CD4-positive, alpha-beta T cell (primary cell): Measurements from ENCODE around the gene BTBD2. TPM values are rescaled to one million over a fixed set of nuclear protein-coding genes. Genes with fewer than 3 reads are reported as not detected.
"Not testable (repeated sequence)": the region's sequence is repeated elsewhere in the genome, so short reads cannot be mapped to it uniquely, and the experiment has no call there.

Source experiments
- ATAC-seq: fragments of 200-7000 bp; cut with Tn5 transposase; one replicate; pipeline ENCODE4 v1.10.0; 2022; ENCODE audit warnings: mild to moderate bottlenecking; ENCODE audit not compliant: poor library complexity
- CTCF ChIA-PET: fragments of 350-600 bp; sonication (Branson Sonifier 250); formaldehyde crosslinking; loops from one replicate; lab custom pipeline; 2021; ENCODE audit warnings: antibody characterized with exemption, inconsistent platforms; lab: Charles Lee
- POLR2A ChIA-PET: fragments of 350-600 bp; sonication (Branson Sonifier 250); formaldehyde crosslinking; loops from one replicate; lab custom pipeline; 2021; ENCODE audit warnings: antibody characterized with exemption, inconsistent platforms; lab: Charles Lee
- DNase-seq, 14 experiments: peaks; one replicate each; pipeline ENCODE4 v3.0.0-alpha.2; 2013 to 2020; ENCODE audit warnings: mixed read lengths in 2 of 14
- H3K27ac ChIP-seq, 2 donors: one replicate each; pipeline versions ENCODE4 v1.5.1 to v1.7.0; 2013; ENCODE audit warnings: low read length in 2 of 2, low read depth in 1 of 2, mild to moderate bottlenecking in 1 of 2
- H3K27me3 ChIP-seq, 2 experiments: 1 replicate in 1 of 2; 2 replicates in 1 of 2; pipeline versions ENCODE4 v1.6.1 to v1.7.0; 2013; ENCODE audit warnings: low read length in 2 of 2, control low read depth in 1 of 2, mild to moderate bottlenecking in 1 of 2, moderate library complexity in 1 of 2; ENCODE audit not compliant: insufficient read depth in 2 of 2, control insufficient read depth in 1 of 2
- H3K36me3 ChIP-seq: one replicate; pipeline ENCODE4 v1.6.1; 2013; ENCODE audit warnings: low read length, control low read depth; ENCODE audit not compliant: insufficient read depth
- H3K4me1 ChIP-seq: one replicate; pipeline ENCODE4 v1.6.1; 2013; ENCODE audit warnings: low read length, control low read depth; ENCODE audit not compliant: insufficient read depth
- H3K4me3 ChIP-seq: one replicate; pipeline ENCODE4 v1.5.1; 2013; ENCODE audit warnings: mild to moderate bottlenecking, low read length, moderate library complexity
- H3K9me3 ChIP-seq, 2 experiments: 1 replicate in 1 of 2; 2 replicates in 1 of 2; pipeline versions ENCODE4 v1.6.1 to v1.7.0; 2013; ENCODE audit warnings: low read length in 2 of 2, mild to moderate bottlenecking in 2 of 2, control low read depth in 1 of 2, moderate library complexity in 1 of 2; ENCODE audit not compliant: control insufficient read depth in 1 of 2, insufficient read depth in 1 of 2
- H3K27ac Mint-ChIP-seq: one replicate; pipeline ENCODE4 v1.8.0; 2020; ENCODE audit warnings: mixed read lengths
- H3K27me3 Mint-ChIP-seq: one replicate; pipeline ENCODE4 v1.8.0; 2021; ENCODE audit warnings: mixed read lengths
- H3K36me3 Mint-ChIP-seq: one replicate; pipeline ENCODE4 v1.8.0; 2021; ENCODE audit warnings: low read depth, mixed read lengths
- H3K4me1 Mint-ChIP-seq: one replicate; pipeline ENCODE4 v1.8.0; 2021; ENCODE audit warnings: low read depth, mixed read lengths
- H3K4me3 Mint-ChIP-seq: one replicate; pipeline ENCODE4 v1.8.0; 2020; ENCODE audit warnings: mild to moderate bottlenecking, mixed read lengths
- H3K9me3 Mint-ChIP-seq: one replicate; pipeline ENCODE4 v1.8.0; 2020; ENCODE audit warnings: mixed read lengths
- CTCF ChIP-seq: fragments of 200-600 bp; IDR thresholded peaks from one replicate; pipeline ENCODE4 v1.8.0; 2022; ENCODE audit warnings: antibody characterized with exemption, mild to moderate bottlenecking
- intact Hi-C, 2 experiments: fragments of 100-400 bp; cut with DNase I in 1 of 2; cut with micrococcal nuclease in 1 of 2; formaldehyde crosslinking; loops; one replicate each; pipeline versions ENCODE4 v1.15.1 to v1.9.0; 2023 to 2025; cut with DNase I, micrococcal nuclease
- total RNA-seq, 174 experiments: library from RNA in 2 of 174; stranded (reverse) in 2 of 174; gene quantifications; one replicate each; pipeline ENCODE4 v1.2.3 and lab custom pipeline; 2021 to 2026

BTBD2 gene
- total RNA-seq, 2 experiments from 2014 or later: 44.4 to 44.9 TPM

GRCh38 chr19:1990230-1991017, 25.1 kb downstream of the BTBD2 start:
- DNase-seq (no peak), ATAC-seq (no peak)
- Histone ChIP-seq H3K27me3 (no peaks in the 10 kb centered on the region), H3K27ac (no peak overlapping the region), H3K4me3 (no peak overlapping the region), H3K4me1 (no peaks in the 10 kb centered on the region), H3K9me3 (no peaks in the 10 kb centered on the region), H3K36me3 (peaks cover 50% of the 10 kb centered on the region)
- no peaks in the 10 kb centered on the region for H3K27me3 Mint-ChIP-seq
- no peaks in the 10 kb centered on the region for H3K9me3 Mint-ChIP-seq
- CTCF ChIA-PET: no interaction called here
- H3K36me3 Mint-ChIP-seq: peaks cover 42% of the 10 kb centered on the region
- TF ChIP-seq CTCF: no peak
- intact Hi-C loops: no loop called here
- no peak overlapping the region for H3K4me3 Mint-ChIP-seq
- no peak overlapping the region for H3K27ac Mint-ChIP-seq
- H3K4me1 Mint-ChIP-seq: no peaks in the 10 kb centered on the region
- POLR2A ChIA-PET: interaction anchor here (0.6 to 1.2 kb wide), 2 partner anchors 48 to 488 kb away, joined by 3 to 4 read pairs; no protein-coding TSS in a partner anchor

GRCh38 chr19:1989513-1990229, 25.8 kb downstream of the BTBD2 start:
- Mint-ChIP-seq H3K27ac (no peak overlapping the region), H3K27me3 (no peaks in the 10 kb centered on the region), H3K9me3 (no peaks in the 10 kb centered on the region), H3K36me3 (peaks cover 45% of the 10 kb centered on the region), H3K4me1 (no peaks in the 10 kb centered on the region), H3K4me3 (no peak overlapping the region)
- Histone ChIP-seq H3K4me1 (no peaks in the 10 kb centered on the region), H3K9me3 (no peaks in the 10 kb centered on the region), H3K4me3 (no peak overlapping the region), H3K27me3 (no peaks in the 10 kb centered on the region), H3K36me3 (peaks cover 54% of the 10 kb centered on the region), H3K27ac (no peak overlapping the region)
- intact Hi-C loops: loop anchor here in 1 of 2 experiments (5.0 kb wide), 1 partner anchor 42 kb away; no protein-coding TSS in a partner anchor
- TF ChIP-seq CTCF: no peak
- ATAC-seq (no peak), DNase-seq (no peak)
- ChIA-PET CTCF (no interaction called here), POLR2A (no interaction called here)

- DNase-seq, H3K27me3 ChIP-seq, H3K27ac ChIP-seq, H3K27me3 Mint-ChIP-seq, H3K9me3 ChIP-seq, POLR2A ChIA-PET, H3K4me1 Mint-ChIP-seq, H3K9me3 Mint-ChIP-seq, H3K4me3 ChIP-seq, ATAC-seq, H3K4me1 ChIP-seq, H3K27ac Mint-ChIP-seq, H3K4me3 Mint-ChIP-seq, CTCF ChIA-PET: not testable (repeated sequence)
- peaks cover 41% of the 10 kb centered on the region for H3K36me3 Mint-ChIP-seq
- intact Hi-C loops: loop anchor here in 1 of 2 experiments (5.0 kb wide), 1 partner anchor 41 kb away; no protein-coding TSS in a partner anchor
- H3K36me3 ChIP-seq: peaks cover 60% of the 10 kb centered on the region
Observed at GRCh38 chr19:1988464-1988863, 27.1 kb downstream of the BTBD2 start.
